HFFc6 (cell line): ENCODE results near the gene PNPO. TPM values are rescaled to one million over a fixed set of nuclear protein-coding genes. Genes with fewer than 3 reads are reported as not detected.

Experiments used
- DNase-seq: peaks from one replicate; pipeline ENCODE4 v3.0.0-alpha.2; 2018
- H3K27ac Mint-ChIP-seq: 2 replicates; pipeline ENCODE4 v1.8.0; 2020; ENCODE audit warnings: mild to moderate bottlenecking, mixed read lengths
- H3K27me3 Mint-ChIP-seq: 2 replicates; pipeline ENCODE4 v1.8.0; 2021; ENCODE audit warnings: mild to moderate bottlenecking, moderate library complexity, mixed read lengths; ENCODE audit not compliant: insufficient read depth
- H3K36me3 Mint-ChIP-seq: 2 replicates; pipeline ENCODE4 v1.8.0; 2021; ENCODE audit warnings: low read depth, mixed read lengths
- H3K4me1 Mint-ChIP-seq: 2 replicates; pipeline ENCODE4 v1.8.0; 2020; ENCODE audit warnings: low read depth, mixed read lengths
- H3K4me3 Mint-ChIP-seq: 2 replicates; pipeline ENCODE4 v1.8.0; 2020; ENCODE audit warnings: mild to moderate bottlenecking, moderate library complexity, mixed read lengths
- H3K9me3 Mint-ChIP-seq: 2 replicates; pipeline ENCODE4 v1.8.0; 2020; ENCODE audit warnings: mild to moderate bottlenecking, mixed read lengths
- CTCF ChIP-seq: fragments of 200-600 bp; sonication (generic); IDR thresholded peaks from 2 replicates; pipeline ENCODE4 v1.5.0; 2021; ENCODE audit warnings: antibody characterized with exemption, mild to moderate bottlenecking
- total RNA-seq, 6 experiments: library from RNA; stranded (reverse); fragmentation: NEBNext Ultra II Directional; extraction: Animal tissue kit (Norgen Biotek cat#: 25700); gene quantifications; 2 replicates in 1 of 6; 3 replicates in 5 of 6; pipeline ENCODE4 v1.2.3, GENCODE V29; 2021

The PNPO gene
- total RNA-seq, 6 experiments from 2014 or later, result 46.0 to 55.5 (median 51.1) TPM

GRCh38 chr17:47896672-47897490 lies 44.5 kb upstream of the PNPO start:
- DNase-seq, result no peak
- H3K27me3 Mint-ChIP-seq, result peaks cover 3% of the 10 kb centered on the region

DNA sequence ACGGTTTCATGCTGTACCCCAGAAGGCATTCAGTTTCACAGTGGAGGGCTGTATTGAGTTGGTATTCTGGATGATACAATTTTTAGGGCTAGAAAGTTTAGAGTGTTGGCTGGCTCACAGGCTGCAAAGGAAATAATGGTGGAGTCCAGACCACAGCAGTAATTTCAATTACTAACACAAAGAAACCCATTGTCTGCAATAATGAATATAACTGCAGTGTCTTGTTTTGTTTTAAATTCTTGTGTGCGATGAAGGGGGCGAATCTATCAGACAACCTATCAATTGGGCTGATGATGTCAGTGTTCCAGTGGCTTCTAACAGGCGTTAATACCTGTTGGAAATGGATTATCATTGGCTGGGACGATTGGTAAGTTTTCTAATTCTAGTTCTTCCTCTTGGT lies 43.8 kb upstream of the PNPO start:
- H3K4me1 Mint-ChIP-seq, result peaks cover 34% of the 10 kb centered on the region
- 0 out of 2 replicates have a peak, but pooled peaks cover 11% of the 10 kb centered on the region for H3K36me3 Mint-ChIP-seq
- peak overlapping the region; percentile 87 for H3K27ac Mint-ChIP-seq
- H3K9me3 Mint-ChIP-seq, result no peaks in the 10 kb centered on the region
- no peak for TF ChIP-seq CTCF
- H3K4me3 Mint-ChIP-seq, result peak overlapping the region; percentile 88
- H3K27me3 Mint-ChIP-seq, result peaks cover 3% of the 10 kb centered on the region
- no peak for DNase-seq

More at GRCh38 chr17:47896672-47897490, 44.5 kb upstream of the PNPO start:
- H3K4me1 Mint-ChIP-seq, result peaks cover 34% of the 10 kb centered on the region
- H3K4me3 Mint-ChIP-seq, result peak overlapping the region; percentile 88
- 0 out of 2 replicates have a peak, but pooled peaks have one; percentile 4 for TF ChIP-seq CTCF
- peak overlapping the region; percentile 87 for H3K27ac Mint-ChIP-seq
- no peaks in the 10 kb centered on the region for H3K9me3 Mint-ChIP-seq
- 0 out of 2 replicates have a peak, but pooled peaks cover 11% of the 10 kb centered on the region for H3K36me3 Mint-ChIP-seq

GRCh38 chr17:47898241-47898640 lies 43.1 kb upstream of the PNPO start:
- Mint-ChIP-seq H3K27me3 (peaks cover 5% of the 10 kb centered on the region), H3K27ac (no peak overlapping the region), H3K4me3 (no peak overlapping the region), H3K9me3 (no peaks in the 10 kb centered on the region), H3K36me3 (peaks cover 14% of the 10 kb centered on the region; the same call in 1 of the 2 replicates), H3K4me1 (peaks cover 34% of the 10 kb centered on the region)
- no peak for DNase-seq
- TF ChIP-seq CTCF, result no peak

DNA sequence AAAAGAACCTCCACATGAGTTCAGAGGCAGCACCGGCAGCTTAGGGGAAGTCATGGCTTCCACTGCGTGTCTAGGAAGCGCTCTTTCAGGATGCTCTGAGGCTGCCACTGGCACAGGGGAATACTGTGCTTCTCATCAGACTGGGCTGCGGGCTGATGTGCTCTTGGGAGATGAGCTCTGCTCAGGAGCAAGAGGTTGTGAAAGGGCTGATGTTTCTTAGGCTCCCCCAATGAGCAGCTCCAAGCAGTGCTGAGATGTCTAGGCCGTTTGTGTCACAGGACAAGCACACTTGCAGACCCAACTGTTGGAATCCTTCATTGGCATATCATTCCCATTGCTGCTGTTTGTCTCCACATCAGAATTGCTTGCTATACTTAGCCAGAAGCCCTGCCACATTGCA lies 41.7 kb upstream of the PNPO start:
- DNase-seq, result no peak
- no peak overlapping the region for H3K4me3 Mint-ChIP-seq
- H3K9me3 Mint-ChIP-seq, result no peaks in the 10 kb centered on the region
- no peak overlapping the region for H3K27ac Mint-ChIP-seq
- no peak for TF ChIP-seq CTCF
- H3K27me3 Mint-ChIP-seq, result peaks cover 5% of the 10 kb centered on the region
- H3K4me1 Mint-ChIP-seq, result peaks cover 35% of the 10 kb centered on the region
- H3K36me3 Mint-ChIP-seq, result peaks cover 15% of the 10 kb centered on the region; the same call in 1 of the 2 replicates

- no peak overlapping the region for H3K4me3 Mint-ChIP-seq
- H3K27me3 Mint-ChIP-seq, result peaks cover 1% of the 10 kb centered on the region
- no peak overlapping the region for H3K27ac Mint-ChIP-seq
These were observed 39.9 kb upstream of the PNPO start for GRCh38 chr17:47901423-47901822.

More at GRCh38 chr17:47901423-47901822, 39.9 kb upstream of the PNPO start:
- peaks cover 15% of the 10 kb centered on the region; the same call in 1 of the 2 replicates for H3K36me3 Mint-ChIP-seq
- DNase-seq, result no peak
- H3K4me1 Mint-ChIP-seq, result peaks cover 44% of the 10 kb centered on the region
- no peaks in the 10 kb centered on the region for H3K9me3 Mint-ChIP-seq
- TF ChIP-seq CTCF, result no peak
